ENCODE results near the gene TYK2. TPM values are rescaled to one million over a fixed set of nuclear protein-coding genes. Genes with fewer than 3 reads are reported as not detected.
A peak's percentile ranks its signal among the peaks of the same experiment; 100 is the strongest.

TYK2 gene
- total and polyA plus RNA-seq, 2 of the 13 experiments (the other 11 are each of a cell fraction or from before 2014, with no cell fraction given): 38.8 to 60.1 TPM

GRCh38 chr19:10424011-10424637 is 43.8 kb upstream of the TYK2 start (continued):
- 0 out of 2 replicates have a peak, but pooled peaks have one; percentile 18 for TF ChIP-seq ZNF646 (CRISPR knock-in tag; IDR thresholded peaks at IDR 0.05)
- TF ChIP-seq ZMYM4 (CRISPR knock-in tag; IDR thresholded peaks at IDR 0.05): no peak
- TF ChIP-seq ZFX (CRISPR knock-in tag; IDR thresholded peaks at IDR 0.05; ENCODE audit: low read depth): peak; percentile 18; the same call in 1 of the 2 replicates
- TF ChIP-seq STAG1 (CRISPR knock-in tag; IDR thresholded peaks at IDR 0.05): peak; percentile 44
- no peak for TF ChIP-seq BRD4 (CRISPR knock-in tag; IDR thresholded peaks at IDR 0.05)
- TF ChIP-seq MYC (CRISPR knock-in tag; IDR thresholded peaks at IDR 0.05; ENCODE audit: borderline replicate concordance): 0 out of 2 replicates have a peak, but pooled peaks have one; percentile 13
- peak; percentile 73 for TF ChIP-seq ZNF687 (CRISPR knock-in tag; IDR thresholded peaks at IDR 0.05)
- peak; percentile 17; the same call in 1 of the 2 replicates for TF ChIP-seq ERF (CRISPR knock-in tag; IDR thresholded peaks at IDR 0.05)
- TF ChIP-seq HDAC1 (CRISPR knock-in tag; IDR thresholded peaks at IDR 0.05): no peak
- 0 out of 2 replicates have a peak, but pooled peaks have one; percentile 54 for TF ChIP-seq ZNF441 (CRISPR knock-in tag; IDR thresholded peaks at IDR 0.05; ENCODE audit: borderline replicate concordance)
- no peak for TF ChIP-seq POLR2AphosphoS5 (IDR thresholded peaks at IDR 0.05; ENCODE audit: low read depth, low read length)
- 0 out of 2 replicates have a peak, but pooled peaks have one; percentile 23 for TF ChIP-seq ZSCAN9 (CRISPR knock-in tag; IDR thresholded peaks at IDR 0.05; ENCODE audit: borderline replicate concordance)
- no peak for TF ChIP-seq ZHX1 (CRISPR knock-in tag; IDR thresholded peaks at IDR 0.05; ENCODE audit: low read depth)
- no peak for TF ChIP-seq MAZ (IDR thresholded peaks at IDR 0.05; ENCODE audit: borderline replicate concordance, low read depth, low read length)
- peak; percentile 56; the same call in 1 of the 2 replicates for TF ChIP-seq MAZ (CRISPR knock-in tag; IDR thresholded peaks at IDR 0.05; ENCODE audit: low read depth)
- peak; percentile 43; the same call in 1 of the 2 replicates for TF ChIP-seq ZNF160 (CRISPR knock-in tag; IDR thresholded peaks at IDR 0.05)
- no peak for TF ChIP-seq NCOA5 (CRISPR knock-in tag; IDR thresholded peaks at IDR 0.05)
